HepG2 (cell line): ENCODE data around the gene CBX2. TPM values are rescaled to one million over a fixed set of nuclear protein-coding genes. Genes with fewer than 3 reads are reported as not detected.

ENCODE experiments used
- AKAP8 ChIP-seq: sonication (generic); formaldehyde crosslinking; IDR thresholded peaks from 2 replicates; pipeline ENCODE4 v1.5.1; 2020; ENCODE audit warnings: mild to moderate bottlenecking, missing genetic modification reagents
- FOXK1 ChIP-seq: sonication (generic); formaldehyde crosslinking; IDR thresholded peaks from 2 replicates; pipeline ENCODE4 v1.4.0; 2020; ENCODE audit warnings: low read depth, missing genetic modification reagents, borderline replicate concordance
- GPN1 ChIP-seq: sonication (generic); formaldehyde crosslinking; IDR thresholded peaks from 2 replicates; pipeline ENCODE4 v1.5.1; 2020; ENCODE audit warnings: missing genetic modification reagents, borderline replicate concordance
- HDAC1 ChIP-seq: sonication (generic); formaldehyde crosslinking; IDR thresholded peaks from 2 replicates; pipeline ENCODE4 v1.5.1; 2020; ENCODE audit warnings: mild to moderate bottlenecking, missing genetic modification reagents
- HDAC2 ChIP-seq: sonication (generic); formaldehyde crosslinking; IDR thresholded peaks from 2 replicates; pipeline ENCODE4 v1.4.0; 2020; ENCODE audit warnings: missing genetic modification reagents
- HNRNPK ChIP-seq: fragments of 200-400 bp; formaldehyde crosslinking; IDR thresholded peaks from 2 replicates; pipeline ENCODE4 v1.6.1; 2018; ENCODE audit warnings: low read length, low read depth, moderate library complexity, mild to moderate bottlenecking; ENCODE audit not compliant: poor library complexity, severe bottlenecking
- HNRNPUL1 ChIP-seq: fragments of 200-400 bp; formaldehyde crosslinking; IDR thresholded peaks from 2 replicates; pipeline ENCODE4 v1.6.1; 2017; ENCODE audit warnings: low read depth, mild to moderate bottlenecking, low read length, moderate library complexity
- HOXA7 ChIP-seq: sonication (generic); formaldehyde crosslinking; IDR thresholded peaks from 2 replicates; pipeline ENCODE4 v1.8.1; 2022; ENCODE audit warnings: mild to moderate bottlenecking, missing genetic modification reagents, moderate library complexity
- NR2F1 ChIP-seq, 2 experiments: fragments of 450-650 bp in 1 of 2; formaldehyde crosslinking in 1 of 2; IDR thresholded peaks; 2 replicates each; pipeline versions ENCODE4 v1.5.0 to v1.6.1; 2016 to 2020; ENCODE audit warnings: mild to moderate bottlenecking in 1 of 2, missing compliant biosample characterization in 1 of 2, missing genetic modification reagents in 1 of 2, moderate library complexity in 1 of 2
- SCMH1 ChIP-seq: sonication (generic); formaldehyde crosslinking; IDR thresholded peaks from 2 replicates; pipeline ENCODE4 v1.9.0; 2021; ENCODE audit warnings: missing genetic modification reagents, mild to moderate bottlenecking, borderline replicate concordance
- SMARCC2 ChIP-seq: fragments of 450-650 bp; IDR thresholded peaks from 2 replicates; pipeline ENCODE4 v1.6.1; 2017; ENCODE audit warnings: antibody characterized with exemption, mild to moderate bottlenecking
- SOX5 ChIP-seq: IDR thresholded peaks from 2 replicates; pipeline ENCODE4 v1.6.1; 2016; ENCODE audit warnings: borderline replicate concordance
- ZBTB1 ChIP-seq: sonication (generic); formaldehyde crosslinking; IDR thresholded peaks from 2 replicates; pipeline ENCODE4 v1.4.0; 2020; ENCODE audit warnings: missing genetic modification reagents, borderline replicate concordance
- ZNF12 ChIP-seq: sonication (generic); formaldehyde crosslinking; IDR thresholded peaks from 2 replicates; pipeline ENCODE4 v1.5.0; 2020; ENCODE audit warnings: missing genetic modification reagents
- ZNF225 ChIP-seq: sonication (generic); formaldehyde crosslinking; IDR thresholded peaks from 2 replicates; pipeline ENCODE4 v1.4.0; 2020; ENCODE audit warnings: mild to moderate bottlenecking, missing genetic modification reagents
- ZNF256 ChIP-seq: sonication (generic); formaldehyde crosslinking; conservative IDR thresholded peaks from 2 replicates; pipeline ENCODE4 v1.4.0; 2020; ENCODE audit warnings: missing genetic modification reagents
- ZNF317 ChIP-seq: sonication (generic); formaldehyde crosslinking; IDR thresholded peaks from 2 replicates; pipeline ENCODE4 v1.5.0; 2020; ENCODE audit warnings: mild to moderate bottlenecking, missing genetic modification reagents
- ZNF367 ChIP-seq: sonication (generic); formaldehyde crosslinking; IDR thresholded peaks from 2 replicates; pipeline ENCODE4 v1.4.0; 2020; ENCODE audit warnings: missing genetic modification reagents, borderline replicate concordance
- ZNF530 ChIP-seq: sonication (generic); formaldehyde crosslinking; IDR thresholded peaks from 2 replicates; pipeline ENCODE4 v1.5.0; 2020; ENCODE audit warnings: low read depth, mild to moderate bottlenecking, missing genetic modification reagents
- ZNF644 ChIP-seq: IDR thresholded peaks from 2 replicates; pipeline ENCODE4 v1.6.1; 2016; ENCODE audit warnings: low read depth
- ZNF678 ChIP-seq: sonication (generic); formaldehyde crosslinking; IDR thresholded peaks from 2 replicates; pipeline ENCODE4 v1.4.0; 2020; ENCODE audit warnings: mild to moderate bottlenecking, missing genetic modification reagents
- ZNF749 ChIP-seq: sonication (generic); formaldehyde crosslinking; IDR thresholded peaks from 2 replicates; pipeline ENCODE4 v1.8.0; 2022; ENCODE audit warnings: mild to moderate bottlenecking, missing genetic modification reagents, moderate library complexity, borderline replicate concordance
- ZNF773 ChIP-seq: sonication (generic); formaldehyde crosslinking; IDR thresholded peaks from 2 replicates; pipeline ENCODE4 v1.4.0; 2020; ENCODE audit warnings: missing genetic modification reagents, borderline replicate concordance
- polyA plus RNA-seq, 8 experiments: library from polyadenylated mRNA; depleted of rRNA in 3 of 8; stranded (reverse) in 7 of 8; unstranded in 1 of 8; fragments of >200 nt; fragmentation: Illumina TruSeq in 4 of 8; extraction: Trizol in 4 of 8; gene quantifications; 2 replicates each; pipeline versions ENCODE4 v1.2.1 to v1.2.3, GENCODE V29; 2011 to 2016; ENCODE audit warnings: low read depth in 4 of 8, missing spikeins in 1 of 8, mixed read lengths in 1 of 8; ENCODE audit not compliant: insufficient read depth in 1 of 8
- total RNA-seq, 5 experiments: library from RNA; depleted of rRNA; stranded (reverse); fragments of >200 nt; fragmentation: Illumina TruSeq; extraction: Trizol; gene quantifications; 2 replicates each; pipeline ENCODE4 v1.2.3, GENCODE V29; 2016; ENCODE audit warnings: low read depth in 1 of 5
- TF ChIP-seq, protein P1 (sequence below): sonication (generic); formaldehyde crosslinking; IDR thresholded peaks from 2 replicates; pipeline ENCODE4 v1.4.0; 2020; ENCODE audit warnings: mild to moderate bottlenecking, missing genetic modification reagents
- TF ChIP-seq, protein P2 (sequence below): sonication (generic); formaldehyde crosslinking; IDR thresholded peaks from 2 replicates; pipeline ENCODE4 v1.5.0; 2020; ENCODE audit warnings: missing genetic modification reagents, mild to moderate bottlenecking, borderline replicate concordance
- TF ChIP-seq, protein P3 (sequence below): sonication (generic); formaldehyde crosslinking; IDR thresholded peaks from 2 replicates; pipeline ENCODE4 v1.8.1; 2022; ENCODE audit warnings: mild to moderate bottlenecking, missing genetic modification reagents
- TF ChIP-seq, protein P4 (sequence below): sonication (generic); formaldehyde crosslinking; IDR thresholded peaks from 2 replicates; pipeline ENCODE4 v1.4.0; 2020; ENCODE audit warnings: mild to moderate bottlenecking, missing genetic modification reagents

Gene CBX2
- total and polyA plus RNA-seq, 2 of the 13 experiments (the other 11 are each of a cell fraction or from before 2014, with no cell fraction given), result 14.5 to 31.1 TPM

DNA sequence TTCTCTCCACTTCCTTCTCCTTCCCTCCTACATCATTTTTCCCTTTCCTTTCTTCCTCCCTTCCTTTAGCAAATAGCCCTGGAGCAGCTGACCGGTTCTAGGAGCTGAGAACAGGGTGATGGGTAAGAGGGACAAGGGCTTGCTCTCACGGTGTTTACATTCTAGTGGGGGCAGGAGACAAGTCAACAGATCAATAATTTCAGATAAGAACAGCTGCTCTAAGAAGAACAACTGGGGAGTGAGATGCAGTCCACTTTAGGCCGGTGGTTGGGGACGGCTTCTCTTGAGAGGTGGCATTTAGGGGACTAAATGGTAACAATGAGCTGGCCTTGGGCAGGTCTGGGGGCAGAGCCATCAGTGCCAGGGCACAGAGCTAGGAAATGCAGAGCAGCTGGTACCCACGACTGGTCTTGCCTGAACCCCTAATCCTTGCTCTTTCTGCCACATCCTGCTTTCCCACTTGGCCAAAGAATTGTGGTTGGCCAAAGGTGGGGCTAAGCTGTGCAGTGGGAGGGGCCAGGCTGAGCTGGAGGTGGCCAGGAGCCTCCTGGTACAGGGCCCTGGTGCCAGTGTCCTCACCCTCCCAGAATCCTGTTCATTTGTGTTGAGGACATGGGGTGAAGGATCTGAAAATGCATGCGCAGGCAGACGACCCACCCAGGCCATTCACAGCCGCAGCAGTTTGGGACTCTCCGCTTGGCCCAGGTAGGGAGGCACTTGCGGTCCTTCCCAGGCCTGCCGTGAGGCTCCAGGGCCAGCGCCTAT, 43.6 kb downstream of the CBX2 start (continued):
- TF ChIP-seq ZNF12 (CRISPR knock-in tag) (no peak), ZNF225 (CRISPR knock-in tag) (0 out of 2 replicates have a peak, but pooled peaks have one; percentile 23), ZBTB1 (CRISPR knock-in tag) (no peak), SMARCC2 (no peak), AKAP8 (no peak), HNRNPK (no peak), ZNF530 (no peak), HDAC1 (CRISPR knock-in tag) (peak; percentile 98), ZNF749 (CRISPR knock-in tag) (no peak), ZNF678 (CRISPR knock-in tag) (no peak), ZNF644 (CRISPR knock-in tag) (peak; percentile 54; the same call in 1 of the 2 replicates), HNRNPUL1 (no peak), ZNF317 (CRISPR knock-in tag) (peak; percentile 70), GPN1 (no peak), SCMH1 (CRISPR knock-in tag) (no peak), SOX5 (CRISPR knock-in tag) (peak; percentile 85), FOXK1 (peak; percentile 98), NR2F1 (CRISPR knock-in tag; IDR thresholded peaks at IDR 0.05) (peak; percentile 64 to 81; a peak in 3 of 4 replicates), HDAC2 (CRISPR knock-in tag) (peak; percentile 98), HOXA7 (CRISPR knock-in tag) (no peak), ZNF256 (CRISPR knock-in tag) (no peak), ZNF773 (CRISPR knock-in tag) (no peak), ZNF367 (no peak)
- TF ChIP-seq, protein P1, sequence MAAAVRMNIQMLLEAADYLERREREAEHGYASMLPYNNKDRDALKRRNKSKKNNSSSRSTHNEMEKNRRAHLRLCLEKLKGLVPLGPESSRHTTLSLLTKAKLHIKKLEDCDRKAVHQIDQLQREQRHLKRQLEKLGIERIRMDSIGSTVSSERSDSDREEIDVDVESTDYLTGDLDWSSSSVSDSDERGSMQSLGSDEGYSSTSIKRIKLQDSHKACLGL, result no peak
- TF ChIP-seq, protein P2, sequence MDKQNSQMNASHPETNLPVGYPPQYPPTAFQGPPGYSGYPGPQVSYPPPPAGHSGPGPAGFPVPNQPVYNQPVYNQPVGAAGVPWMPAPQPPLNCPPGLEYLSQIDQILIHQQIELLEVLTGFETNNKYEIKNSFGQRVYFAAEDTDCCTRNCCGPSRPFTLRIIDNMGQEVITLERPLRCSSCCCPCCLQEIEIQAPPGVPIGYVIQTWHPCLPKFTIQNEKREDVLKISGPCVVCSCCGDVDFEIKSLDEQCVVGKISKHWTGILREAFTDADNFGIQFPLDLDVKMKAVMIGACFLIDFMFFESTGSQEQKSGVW (CRISPR knock-in tag), result no peak
- TF ChIP-seq, protein P3, sequence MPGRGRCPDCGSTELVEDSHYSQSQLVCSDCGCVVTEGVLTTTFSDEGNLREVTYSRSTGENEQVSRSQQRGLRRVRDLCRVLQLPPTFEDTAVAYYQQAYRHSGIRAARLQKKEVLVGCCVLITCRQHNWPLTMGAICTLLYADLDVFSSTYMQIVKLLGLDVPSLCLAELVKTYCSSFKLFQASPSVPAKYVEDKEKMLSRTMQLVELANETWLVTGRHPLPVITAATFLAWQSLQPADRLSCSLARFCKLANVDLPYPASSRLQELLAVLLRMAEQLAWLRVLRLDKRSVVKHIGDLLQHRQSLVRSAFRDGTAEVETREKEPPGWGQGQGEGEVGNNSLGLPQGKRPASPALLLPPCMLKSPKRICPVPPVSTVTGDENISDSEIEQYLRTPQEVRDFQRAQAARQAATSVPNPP, result no peak
- TF ChIP-seq, protein P4, sequence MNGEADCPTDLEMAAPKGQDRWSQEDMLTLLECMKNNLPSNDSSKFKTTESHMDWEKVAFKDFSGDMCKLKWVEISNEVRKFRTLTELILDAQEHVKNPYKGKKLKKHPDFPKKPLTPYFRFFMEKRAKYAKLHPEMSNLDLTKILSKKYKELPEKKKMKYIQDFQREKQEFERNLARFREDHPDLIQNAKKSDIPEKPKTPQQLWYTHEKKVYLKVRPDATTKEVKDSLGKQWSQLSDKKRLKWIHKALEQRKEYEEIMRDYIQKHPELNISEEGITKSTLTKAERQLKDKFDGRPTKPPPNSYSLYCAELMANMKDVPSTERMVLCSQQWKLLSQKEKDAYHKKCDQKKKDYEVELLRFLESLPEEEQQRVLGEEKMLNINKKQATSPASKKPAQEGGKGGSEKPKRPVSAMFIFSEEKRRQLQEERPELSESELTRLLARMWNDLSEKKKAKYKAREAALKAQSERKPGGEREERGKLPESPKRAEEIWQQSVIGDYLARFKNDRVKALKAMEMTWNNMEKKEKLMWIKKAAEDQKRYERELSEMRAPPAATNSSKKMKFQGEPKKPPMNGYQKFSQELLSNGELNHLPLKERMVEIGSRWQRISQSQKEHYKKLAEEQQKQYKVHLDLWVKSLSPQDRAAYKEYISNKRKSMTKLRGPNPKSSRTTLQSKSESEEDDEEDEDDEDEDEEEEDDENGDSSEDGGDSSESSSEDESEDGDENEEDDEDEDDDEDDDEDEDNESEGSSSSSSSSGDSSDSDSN (CRISPR knock-in tag), result peak; percentile 68
